GM18498 (cell line): ENCODE results near the gene LORICRIN.
A peak's percentile ranks its signal among the peaks of the same experiment; 100 is the strongest.

Experiments
- ATAC-seq: cut with Tn5 transposase; IDR thresholded peaks from one replicate; pipeline ENCODE4 v1.9.1; 2021; ENCODE audit warnings: mild to moderate bottlenecking, moderate library complexity; ENCODE audit not compliant: unreplicated experiment

LORICRIN gene

GRCh38 chr1:153248176-153248879 is 11.2 kb upstream of the LORICRIN start:
- ATAC-seq, result no peak

GRCh38 chr1:153250166-153250565 is 9.3 kb upstream of the LORICRIN start:
- no peak for ATAC-seq

- no peak for ATAC-seq
Observed at GRCh38 chr1:153251087-153251486, 8.4 kb upstream of the LORICRIN start.

- no peak for ATAC-seq
Observed at GRCh38 chr1:153251562-153251961, 7.9 kb upstream of the LORICRIN start.

- ATAC-seq, result no peak
Observed at GRCh38 chr1:153251988-153252387, 7.5 kb upstream of the LORICRIN start.

- no peak for ATAC-seq
Observed at GRCh38 chr1:153253076-153253475, 6.4 kb upstream of the LORICRIN start.

GRCh38 chr1:153253693-153254092 is 5.8 kb upstream of the LORICRIN start:
- ATAC-seq, result peak; percentile 89

- ATAC-seq, result peak; percentile 47
Observed at GRCh38 chr1:153260585-153261280, 1.2 kb downstream of the LORICRIN start.

- ATAC-seq, result no peak
Observed at GRCh38 chr1:153261281-153262069, 2.0 kb downstream of the LORICRIN start.

- ATAC-seq, result no peak
Observed at GRCh38 chr1:153262070-153262366, 2.5 kb downstream of the LORICRIN start.

- no peak for ATAC-seq
Observed at GRCh38 chr1:153262462-153263157, 3.1 kb downstream of the LORICRIN start.

- ATAC-seq, result no peak
Observed at GRCh38 chr1:153265457-153265856, 6.0 kb downstream of the LORICRIN start.

GRCh38 chr1:153271711-153272110 is 12.2 kb downstream of the LORICRIN start:
- no peak for ATAC-seq

- no peak for ATAC-seq
Observed at GRCh38 chr1:153272186-153272585, 12.7 kb downstream of the LORICRIN start.

- peak; percentile 88 for ATAC-seq
Observed at GRCh38 chr1:153277852-153278251, 18.4 kb downstream of the LORICRIN start.

- ATAC-seq, result no peak
Observed at GRCh38 chr1:153288634-153289275, 29.3 kb downstream of the LORICRIN start.

GRCh38 chr1:153291514-153291913 is 32.0 kb downstream of the LORICRIN start:
- no peak for ATAC-seq

- no peak for ATAC-seq
Observed at GRCh38 chr1:153292185-153292584, 32.7 kb downstream of the LORICRIN start.

- no peak for ATAC-seq
Observed at GRCh38 chr1:153292740-153293479, 33.4 kb downstream of the LORICRIN start.

- ATAC-seq, result no peak
Observed at GRCh38 chr1:153293480-153293775, 33.9 kb downstream of the LORICRIN start.
